Measurements from ENCODE around the gene S1PR2.
"Not testable (repeated sequence)": the region's sequence is repeated elsewhere in the genome, so short reads cannot be mapped to it uniquely, and the experiment has no call there.

The S1PR2 gene

GRCh38 chr19:10251792-10252694, 20.9 kb upstream of the S1PR2 start, which contains the start of gene MRPL4:
TSS of gene MRPL4 (plus strand) at chr19:10252214. CDS start at chr19:10252254, 40 bp downstream.
- TF ChIP-seq CTCF (conservative IDR thresholded peaks at IDR 0.05): no peak
- H3K27ac ChIP-seq: peak within 1 kb of the TSS; percentile 70

GRCh38 chr19:10246511-10246910, 15.4 kb upstream of the S1PR2 start:
- no peak for TF ChIP-seq CTCF (conservative IDR thresholded peaks at IDR 0.05)
- H3K27ac ChIP-seq: no peak overlapping the region

- H3K27ac ChIP-seq: no peak overlapping the region
- no peak for TF ChIP-seq CTCF (conservative IDR thresholded peaks at IDR 0.05)
Observed at GRCh38 chr19:10245189-10245939, 14.2 kb upstream of the S1PR2 start.

GRCh38 chr19:10243606-10244005, 12.5 kb upstream of the S1PR2 start:
- TF ChIP-seq CTCF (conservative IDR thresholded peaks at IDR 0.05): no peak
- no peak overlapping the region for H3K27ac ChIP-seq

- not testable (repeated sequence) for H3K27ac ChIP-seq
Observed at GRCh38 chr19:10241826-10242449, 10.8 kb upstream of the S1PR2 start.

GRCh38 chr19:10238172-10238783, 7.1 kb upstream of the S1PR2 start:
- TF ChIP-seq CTCF (conservative IDR thresholded peaks at IDR 0.05): no peak
- H3K27ac ChIP-seq: no peak overlapping the region

- TF ChIP-seq CTCF (conservative IDR thresholded peaks at IDR 0.05): no peak
- no peak overlapping the region for H3K27ac ChIP-seq
Observed at GRCh38 chr19:10237702-10238101, 6.6 kb upstream of the S1PR2 start.

GRCh38 chr19:10235409-10235808, 4.3 kb upstream of the S1PR2 start:
- H3K27ac ChIP-seq: not testable (repeated sequence)
